IMR-90 (cell line): ENCODE measurements around the gene CXCL12. TPM values are rescaled to one million over a fixed set of nuclear protein-coding genes. Genes with fewer than 3 reads are reported as not detected.
A peak's percentile ranks its signal among the peaks of the same experiment; 100 is the strongest.

Source experiments
- ATAC-seq: fragments of 200-7000 bp; cut with Tn5 transposase; 2 replicates; pipeline ENCODE4 v1.9.1; 2020; ENCODE audit warnings: low read depth, mild to moderate bottlenecking, moderate library complexity
- BruUV-seq: library from RNA; stranded (reverse); fragments of 400-500 nt; replicated peaks from 2 replicates; lab custom pipeline; 2021; lab: Mats Ljungman, UMichigan
- CTCF ChIA-PET: fragments of 300-600 bp; formaldehyde crosslinking; extraction: SDS; loops from one replicate; lab custom pipeline; 2021; ENCODE audit warnings: antibody characterized with exemption; lab: Yijun Ruan, JAX
- POLR2A ChIA-PET: fragments of 300-600 bp; sonication (Branson Sonifier 250); formaldehyde crosslinking; loops from one replicate; lab custom pipeline; 2022; ENCODE audit warnings: antibody characterized with exemption; ENCODE audit not compliant: unreplicated experiment; lab: Charles Lee
- DNase-seq: peaks from one replicate; pipeline ENCODE4 v3.0.0; 2013
- H2AFZ ChIP-seq: replicated peaks from 2 replicates; pipeline ENCODE3; 2013; ENCODE audit warnings: low read length, mild to moderate bottlenecking; ENCODE audit not compliant: poor library complexity
- H2AK5ac ChIP-seq: 2 replicates; pipeline ENCODE4 v1.6.1; 2013; ENCODE audit warnings: low read depth, low read length, inconsistent platforms
- H2AK9ac ChIP-seq: replicated peaks from 2 replicates; pipeline ENCODE3; 2013; ENCODE audit warnings: mild to moderate bottlenecking, low read depth, low read length, moderate library complexity; ENCODE audit not compliant: poor library complexity
- H2BK120ac ChIP-seq: 2 replicates; pipeline ENCODE4 v1.6.1; 2013; ENCODE audit warnings: low read depth, low read length, inconsistent platforms
- H2BK15ac ChIP-seq: 3 replicates; pipeline ENCODE4 v1.6.1; 2013; ENCODE audit warnings: low read depth, low read length, inconsistent platforms
- H2BK20ac ChIP-seq: 2 replicates; pipeline ENCODE4 v1.6.1; 2013; ENCODE audit warnings: low read depth, mild to moderate bottlenecking, inconsistent platforms, low read length, moderate library complexity
- H2BK5ac ChIP-seq: 2 replicates; pipeline ENCODE4 v1.6.1; 2013; ENCODE audit warnings: mild to moderate bottlenecking, low read depth, low read length, inconsistent platforms; ENCODE audit not compliant: poor library complexity, severe bottlenecking
- H3K14ac ChIP-seq: replicated peaks from 2 replicates; pipeline ENCODE4 v1.6.1; 2013; ENCODE audit warnings: low read depth, low read length, inconsistent platforms
- H3K18ac ChIP-seq: 2 replicates; pipeline ENCODE4 v1.6.1; 2013; ENCODE audit warnings: low read depth, low read length, control low read depth
- H3K23ac ChIP-seq: 2 replicates; pipeline ENCODE4 v1.6.1; 2013; ENCODE audit warnings: low read depth, low read length, inconsistent platforms
- H3K27ac ChIP-seq: 2 replicates; pipeline ENCODE4 v1.5.1; 2013; ENCODE audit warnings: mild to moderate bottlenecking, control low read depth, low read length; ENCODE audit not compliant: insufficient read depth
- H3K27me3 ChIP-seq: 2 replicates; pipeline ENCODE4 v1.6.1; 2013; ENCODE audit warnings: low read length; ENCODE audit not compliant: control insufficient read depth, insufficient read depth
- H3K36me3 ChIP-seq: 2 replicates; pipeline ENCODE4 v1.6.1; 2013; ENCODE audit warnings: low read length, mixed read lengths; ENCODE audit not compliant: control insufficient read depth, insufficient read depth
- H3K4ac ChIP-seq: 2 replicates; pipeline ENCODE4 v1.6.1; 2013; ENCODE audit warnings: low read depth, low read length, inconsistent platforms
- H3K4me1 ChIP-seq: 2 replicates; pipeline ENCODE4 v1.6.1; 2013; ENCODE audit warnings: low read length, mixed read lengths; ENCODE audit not compliant: control insufficient read depth, insufficient read depth
- H3K4me2 ChIP-seq: 2 replicates; pipeline ENCODE4 v1.6.1; 2013; ENCODE audit warnings: low read depth, mild to moderate bottlenecking, control low read depth, low read length, moderate library complexity
- H3K4me3 ChIP-seq: 2 replicates; pipeline ENCODE4 v1.5.1; 2013; ENCODE audit warnings: low read depth, mild to moderate bottlenecking, control low read depth, low read length, moderate library complexity; ENCODE audit not compliant: insufficient read depth
- H3K56ac ChIP-seq: 2 replicates; pipeline ENCODE4 v1.6.1; 2013; ENCODE audit warnings: low read length, inconsistent platforms; ENCODE audit not compliant: insufficient read depth; ENCODE audit errors: extremely low read depth
- H3K79me1 ChIP-seq, 2 experiments: 2 replicates each; pipeline ENCODE4 v1.6.1; 2013; ENCODE audit warnings: low read length in 2 of 2, inconsistent platforms in 1 of 2, low read depth in 1 of 2
- H3K9ac ChIP-seq: 2 replicates; pipeline ENCODE4 v1.6.1; 2013; ENCODE audit warnings: low read depth, low read length, control low read depth
- H3K9me1 ChIP-seq: 2 replicates; pipeline ENCODE4 v1.6.1; 2013; ENCODE audit warnings: low read length, inconsistent platforms; ENCODE audit not compliant: insufficient read depth
- H3K9me3 ChIP-seq: 2 replicates; pipeline ENCODE4 v1.6.1; 2013; ENCODE audit warnings: low read length; ENCODE audit not compliant: control insufficient read depth, insufficient read depth
- H4K20me1 ChIP-seq: 2 replicates; pipeline ENCODE4 v1.6.1; 2013; ENCODE audit warnings: low read length, inconsistent platforms; ENCODE audit not compliant: insufficient read depth
- H4K5ac ChIP-seq: 2 replicates; pipeline ENCODE4 v1.6.1; 2013; ENCODE audit warnings: mild to moderate bottlenecking, low read depth, low read length, control low read depth
- H4K8ac ChIP-seq, 2 experiments: 2 replicates each; pipeline ENCODE4 v1.6.1; 2013; ENCODE audit warnings: low read depth in 2 of 2, low read length in 2 of 2, control low read depth in 1 of 2, inconsistent platforms in 1 of 2
- H4K91ac ChIP-seq: 2 replicates; pipeline ENCODE4 v1.6.1; 2013; ENCODE audit warnings: low read depth, low read length, inconsistent platforms; ENCODE audit not compliant: insufficient read depth
- FOS ChIP-seq: fragments of 150-350 bp; IDR thresholded peaks from 2 replicates; pipeline ENCODE4 v1.6.1; 2016; ENCODE audit warnings: low read depth, low read length
- MAZ ChIP-seq: IDR thresholded peaks from 2 replicates; pipeline ENCODE4 v1.6.1; 2012; ENCODE audit warnings: low read depth, mild to moderate bottlenecking, low read length, improper control_type of control experiment, moderate library complexity, borderline replicate concordance
- WGBS, 2 experiments: methylation state at CpG; one replicate each; pipeline versions ENCODE4 v1.1.5 to v1.1.7; 2013; ENCODE audit warnings: missing lambda C conversion rate in 2 of 2; ENCODE audit not compliant: insufficient read length in 1 of 2; ENCODE audit errors: extremely low coverage in 2 of 2; 5-methylcytosine and 5-hydroxymethylcytosine counted together
- dilution Hi-C: fragments of 300-500 bp; cut with HindIII; formaldehyde crosslinking; loops from one replicate; pipeline ENCODE4 v1.14.3; 2018; ENCODE audit warnings: low sequenced_read_pairs; ENCODE audit not compliant: unreplicated experiment
- in situ Hi-C: fragments of 300-500 bp; cut with MboI; formaldehyde crosslinking; loops from 3 replicates; pipeline ENCODE4 v1.14.3; 2019; ENCODE audit warnings: low sequenced_read_pairs, inconsistent platforms, mixed read lengths
- intact Hi-C: fragments of 100-400 bp; cut with micrococcal nuclease; formaldehyde crosslinking; loops from 2 replicates; pipeline ENCODE4 v1.10.0; 2022
- polyA plus RNA-seq, 3 experiments: library from polyadenylated mRNA; depleted of rRNA; stranded (reverse); fragments of >200 nt; gene quantifications; 2 replicates each; pipeline ENCODE4 v1.2.3, GENCODE V29; 2012; ENCODE audit warnings: low replicate concordance in 1 of 3
- total RNA-seq: library from RNA; depleted of rRNA; stranded (reverse); fragments of >200 nt; gene quantifications from 2 replicates; pipeline ENCODE4 v1.2.3, GENCODE V29; 2012

Gene CXCL12
- total and polyA plus RNA-seq, 2 of the 4 experiments (the other 2 are of a cell fraction), result 15.8 to 80.7 TPM

DNA sequence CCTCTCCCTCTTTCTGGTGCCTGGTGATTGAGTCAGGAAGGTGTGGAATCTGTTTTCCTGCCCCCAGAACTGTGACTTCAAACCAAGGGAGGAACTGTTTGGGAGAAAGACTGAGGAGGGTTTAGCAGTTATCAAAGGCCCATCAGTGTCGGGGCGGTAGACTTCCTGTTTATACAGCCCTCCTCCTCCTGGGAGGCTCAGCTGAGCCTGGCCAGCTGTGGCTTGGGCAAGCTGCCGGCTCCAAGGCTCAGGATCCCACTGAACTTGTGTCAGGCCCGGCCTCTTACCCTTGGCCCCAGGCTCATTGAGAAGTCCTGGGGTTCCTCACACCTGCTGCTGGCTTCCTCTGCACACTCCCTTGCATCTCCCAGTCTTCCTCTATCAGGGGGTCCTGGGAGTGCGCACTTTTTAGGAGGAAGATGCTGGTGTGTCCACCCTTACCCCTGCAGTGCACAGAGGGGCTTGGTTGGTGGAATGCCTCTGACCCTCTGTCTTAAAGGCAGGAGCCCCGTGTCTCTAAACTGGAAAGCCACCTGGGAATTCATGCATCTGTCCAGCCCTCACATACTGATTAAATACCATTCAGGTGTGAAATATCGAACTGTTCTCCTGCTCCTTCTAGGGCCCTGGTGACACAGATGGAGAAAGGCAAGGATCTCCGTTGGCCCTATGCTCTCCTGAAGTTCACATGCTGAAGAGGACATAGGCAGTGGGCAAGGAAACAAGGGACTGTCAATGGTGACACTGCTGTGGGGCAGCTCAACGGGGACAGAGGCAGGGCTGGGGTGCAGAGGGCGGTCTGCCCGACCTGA lies 32.4 kb downstream of the CXCL12 start:
- Histone ChIP-seq H3K9me3 (no peaks in the 10 kb centered on the region), H3K23ac (peak overlapping the region; percentile 43), H3K4me3 (no peak overlapping the region), H3K4me1 (peaks cover 11% of the 10 kb centered on the region; the same call in 1 of the 2 replicates), H2BK120ac (peak overlapping the region; percentile 94), H3K18ac (peak overlapping the region; percentile 39), H4K5ac (peak overlapping the region; percentile 43), H3K9me1 (peaks cover 7% of the 10 kb centered on the region; the same call in 1 of the 2 replicates), H3K27ac (peak overlapping the region; percentile 65; the same call in 1 of the 2 replicates), H4K8ac (peak overlapping the region; percentile 93 to 95), H3K79me1 (no peaks in the 10 kb centered on the region), H2BK15ac (peak overlapping the region; percentile 85; the same call in 2 of the 3 replicates), H3K14ac (peak overlapping the region; percentile 88), H4K91ac (peak overlapping the region; percentile 96), H2BK20ac (peak overlapping the region; percentile 93), H2AFZ (peak overlapping the region; percentile 88), H3K4me2 (peak overlapping the region; percentile 6), H3K36me3 (no peaks in the 10 kb centered on the region), H3K4ac (peak overlapping the region; percentile 87), H2AK9ac (peak overlapping the region; percentile 67), H4K20me1 (no peaks in the 10 kb centered on the region), H3K56ac (peak overlapping the region; percentile 74; the same call in 1 of the 2 replicates), H3K9ac (peak overlapping the region; percentile 19), H2BK5ac (peak overlapping the region; percentile 9), H2AK5ac (peak overlapping the region; percentile 93), H3K27me3 (no peaks in the 10 kb centered on the region)
- ATAC-seq, result peak; percentile 95
- ChIA-PET CTCF (interaction anchor here (0.6 kb wide), 1 partner anchor 487 kb away, joined by 3 read pairs; no protein-coding TSS in a partner anchor), POLR2A (no interaction called here)
- in situ Hi-C loops (no loop called here), intact Hi-C loops (no loop called here), dilution Hi-C loops (no loop called here)
- TF ChIP-seq MAZ, result peak; percentile 36; the same call in 1 of the 2 replicates
- TF ChIP-seq FOS, result no peak
- peak; percentile 80 for DNase-seq
- WGBS, 2 experiments, result 100% methylated on average over 3 of the region's 11 CpGs; no CpG with 5 or more reads in 1 of the 2 experiments
- BruUV-seq, result no TSS peak
